Mesenchymal stem cell (in vitro differentiated cells and primary cell): Measurements from ENCODE around the gene LARP1.
"Not testable (repeated sequence)": the region's sequence is repeated elsewhere in the genome, so short reads cannot be mapped to it uniquely, and the experiment has no call there.

ENCODE experiments used
- DNase-seq: peaks from one replicate; pipeline ENCODE4 v3.0.0-alpha.2; 2013
- H2AFZ ChIP-seq: one replicate; pipeline ENCODE4 v1.6.1; 2013; ENCODE audit warnings: low read depth, mild to moderate bottlenecking, control low read depth, inconsistent platforms, low read length, moderate library complexity
- H2AK5ac ChIP-seq: 2 replicates; pipeline ENCODE4 v1.6.1; 2013; ENCODE audit warnings: low read length, moderate library complexity, mild to moderate bottlenecking, inconsistent platforms; ENCODE audit not compliant: severe bottlenecking
- H2BK120ac ChIP-seq: one replicate; pipeline ENCODE4 v1.6.1; 2013; ENCODE audit warnings: low read depth, mild to moderate bottlenecking, inconsistent platforms, low read length, moderate library complexity
- H2BK12ac ChIP-seq, 2 experiments: one replicate each; pipeline ENCODE4 v1.6.1; 2013; ENCODE audit warnings: inconsistent platforms in 2 of 2, low read length in 2 of 2, mild to moderate bottlenecking in 2 of 2, moderate library complexity in 2 of 2, control low read depth in 1 of 2
- H2BK15ac ChIP-seq: one replicate; pipeline ENCODE4 v1.6.1; 2013; ENCODE audit warnings: mild to moderate bottlenecking, low read depth, inconsistent platforms; ENCODE audit not compliant: poor library complexity, severe bottlenecking
- H2BK5ac ChIP-seq: 2 replicates; pipeline ENCODE4 v1.6.1; 2013; ENCODE audit warnings: low read depth, mild to moderate bottlenecking, low read length, control low read depth, inconsistent platforms; ENCODE audit not compliant: poor library complexity, severe bottlenecking
- H3K14ac ChIP-seq, 2 experiments: one replicate each; pipeline ENCODE4 v1.6.1; 2013; ENCODE audit warnings: inconsistent platforms in 2 of 2, low read length in 2 of 2, control low read depth in 1 of 2, mild to moderate bottlenecking in 1 of 2, moderate library complexity in 1 of 2
- H3K18ac ChIP-seq, 2 experiments: one replicate each; pipeline ENCODE4 v1.6.1; 2013; ENCODE audit warnings: inconsistent platforms in 2 of 2, low read length in 2 of 2, control low read depth in 1 of 2, low read depth in 1 of 2, mild to moderate bottlenecking in 1 of 2
- H3K23ac ChIP-seq, 2 experiments: one replicate each; pipeline ENCODE4 v1.6.1; 2013; ENCODE audit warnings: inconsistent platforms in 2 of 2, low read length in 2 of 2, mild to moderate bottlenecking in 2 of 2, moderate library complexity in 2 of 2, control low read depth in 1 of 2
- H3K27ac ChIP-seq: 2 replicates; pipeline ENCODE4 v1.5.1; 2013; ENCODE audit warnings: mild to moderate bottlenecking, moderate library complexity, low read length, control low read depth, inconsistent platforms; ENCODE audit not compliant: poor library complexity, severe bottlenecking
- H3K27me3 ChIP-seq, 2 experiments: 2 replicates each; pipeline versions ENCODE4 v1.6.1 to v1.7.0; 2013; ENCODE audit warnings: low read length in 2 of 2, mild to moderate bottlenecking in 2 of 2, moderate library complexity in 2 of 2, control low read depth in 1 of 2, inconsistent platforms in 1 of 2; ENCODE audit not compliant: control insufficient read depth in 1 of 2, insufficient read depth in 1 of 2
- H3K36me3 ChIP-seq, 2 experiments: 2 replicates each; pipeline versions ENCODE4 v1.6.1 to v1.7.0; 2013; ENCODE audit warnings: low read length in 2 of 2, control low read depth in 1 of 2, inconsistent platforms in 1 of 2, low read depth in 1 of 2, mild to moderate bottlenecking in 1 of 2; ENCODE audit not compliant: insufficient read depth in 2 of 2, control insufficient read depth in 1 of 2
- H3K4ac ChIP-seq, 2 experiments: one replicate each; pipeline ENCODE4 v1.6.1; 2013; ENCODE audit warnings: inconsistent platforms in 2 of 2, low read length in 2 of 2, mild to moderate bottlenecking in 2 of 2, moderate library complexity in 2 of 2, control low read depth in 1 of 2, low read depth in 1 of 2
- H3K4me1 ChIP-seq: 2 replicates; pipeline ENCODE4 v1.6.1; 2013; ENCODE audit warnings: low read depth, low read length, control low read depth; ENCODE audit not compliant: control insufficient read depth, insufficient read depth
- H3K4me2 ChIP-seq: 2 replicates; pipeline ENCODE4 v1.6.1; 2013; ENCODE audit warnings: low read length, mild to moderate bottlenecking, inconsistent platforms; ENCODE audit not compliant: poor library complexity, severe bottlenecking
- H3K4me3 ChIP-seq, 2 experiments: 2 replicates each; pipeline versions ENCODE4 v1.5.1 to v1.7.0; 2013; ENCODE audit warnings: low read length in 2 of 2, mild to moderate bottlenecking in 2 of 2, control low read depth in 1 of 2, low read depth in 1 of 2; ENCODE audit not compliant: insufficient read depth in 1 of 2
- H3K79me1 ChIP-seq: replicated peaks from 2 replicates; pipeline ENCODE4 v1.6.1; 2013; ENCODE audit warnings: mild to moderate bottlenecking, control low read depth, low read length, inconsistent platforms; ENCODE audit not compliant: poor library complexity, severe bottlenecking
- H3K9ac ChIP-seq: 2 replicates; pipeline ENCODE4 v1.7.0; 2013; ENCODE audit warnings: mild to moderate bottlenecking, low read length, moderate library complexity
- H3K9me3 ChIP-seq: 2 replicates; pipeline ENCODE4 v1.7.0; 2013; ENCODE audit warnings: mild to moderate bottlenecking, low read length; ENCODE audit not compliant: control insufficient read depth
- H4K8ac ChIP-seq: one replicate; pipeline ENCODE4 v1.6.1; 2013; ENCODE audit warnings: inconsistent platforms, mild to moderate bottlenecking, low read length, moderate library complexity
- H4K91ac ChIP-seq: one replicate; pipeline ENCODE4 v1.6.1; 2013; ENCODE audit warnings: mild to moderate bottlenecking, low read length, inconsistent platforms
- WGBS: methylation state at CpG from one replicate; pipeline ENCODE4 v1.1.7; 2013; ENCODE audit warnings: mixed read lengths; 5-methylcytosine and 5-hydroxymethylcytosine counted together

Gene LARP1

GRCh38 chr5:154831451-154831850 is 76.3 kb downstream of the LARP1 start:
- Histone ChIP-seq H3K9me3 (no peaks in the 10 kb centered on the region), H3K27me3 (no peaks in the 10 kb centered on the region), H3K27ac (no peak overlapping the region), H4K8ac (no peak overlapping the region), H3K14ac (no peak overlapping the region), H3K4me3 (no peak overlapping the region), H3K4me1 (peaks cover 7% of the 10 kb centered on the region), H2AK5ac (no peak overlapping the region), H2BK120ac (no peak overlapping the region), H3K23ac (no peak overlapping the region), H3K9ac (no peak overlapping the region), H2BK15ac (no peak overlapping the region), H4K91ac (no peak overlapping the region), H3K79me1 (peaks cover 4% of the 10 kb centered on the region), H3K18ac (no peak overlapping the region), H3K4ac (no peak overlapping the region), H2BK5ac (no peak overlapping the region), H3K36me3 (peaks cover 31 to 50% of the 10 kb centered on the region in 2 experiments), H3K4me2 (no peak overlapping the region), H2AFZ (no peak overlapping the region), H2BK12ac (no peak overlapping the region)
- no peak for DNase-seq
- 97% methylated on average over 6 of the region's 7 CpGs for WGBS

DNA sequence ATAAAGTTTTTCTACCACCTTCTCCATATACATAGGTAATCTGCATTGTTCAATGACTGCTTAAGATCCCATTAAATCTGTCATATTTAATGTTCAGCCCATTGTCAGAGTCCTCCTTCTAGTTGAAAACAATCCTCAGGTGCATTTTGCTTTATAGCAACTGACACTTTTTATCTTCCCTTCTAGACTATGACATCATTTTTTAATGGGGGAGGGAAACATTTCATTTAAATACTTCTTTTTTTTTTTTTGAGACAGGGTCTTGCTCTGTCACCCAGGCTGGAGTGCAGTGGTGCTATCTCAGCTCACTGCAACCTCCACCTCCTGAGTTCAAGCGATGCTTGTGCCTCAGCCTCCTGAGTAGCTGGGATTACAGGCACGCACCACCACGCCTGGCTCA is 77.6 kb downstream of the LARP1 start:
- DNase-seq, result not testable (repeated sequence)
- WGBS, result 96% methylated on average over 3 of the region's 3 CpGs

GRCh38 chr5:154834053-154834452 is 78.9 kb downstream of the LARP1 start:
- Histone ChIP-seq H4K8ac (no peak overlapping the region), H3K4me3 (no peak overlapping the region), H3K14ac (no peak overlapping the region), H2AK5ac (no peak overlapping the region), H3K27me3 (no peaks in the 10 kb centered on the region), H3K9me3 (no peaks in the 10 kb centered on the region), H2BK12ac (no peak overlapping the region), H2BK5ac (no peak overlapping the region), H3K18ac (no peak overlapping the region), H3K79me1 (peaks cover 6% of the 10 kb centered on the region), H3K4me2 (no peak overlapping the region), H3K9ac (no peak overlapping the region), H2AFZ (no peak overlapping the region), H2BK120ac (no peak overlapping the region), H3K4ac (no peak overlapping the region), H3K27ac (no peak overlapping the region), H2BK15ac (no peak overlapping the region), H3K4me1 (peaks cover 7% of the 10 kb centered on the region), H4K91ac (no peak overlapping the region), H3K23ac (no peak overlapping the region), H3K36me3 (peaks cover 33 to 61% of the 10 kb centered on the region in 2 experiments)
- WGBS, result no CpG with 5 or more reads among the region's 1 CpG
- no peak for DNase-seq

More for the DNA sequence above, 77.6 kb downstream of the LARP1 start:
- not testable (repeated sequence) for H3K79me1 ChIP-seq, H3K4me2 ChIP-seq, H3K14ac ChIP-seq, H3K9ac ChIP-seq, H3K4ac ChIP-seq, H3K27ac ChIP-seq, H4K8ac ChIP-seq, H2BK15ac ChIP-seq, H3K4me1 ChIP-seq, H3K27me3 ChIP-seq, H3K9me3 ChIP-seq, H3K18ac ChIP-seq, H4K91ac ChIP-seq, H2BK12ac ChIP-seq, H3K23ac ChIP-seq, H3K4me3 ChIP-seq, H2BK120ac ChIP-seq, H2BK5ac ChIP-seq, H2AK5ac ChIP-seq, H2AFZ ChIP-seq
- peaks cover 32 to 61% of the 10 kb centered on the region in 2 experiments for H3K36me3 ChIP-seq

- H3K4me1 ChIP-seq, H3K27me3 ChIP-seq, H3K4ac ChIP-seq, H2BK5ac ChIP-seq, H2AK5ac ChIP-seq, H4K8ac ChIP-seq, H3K79me1 ChIP-seq, H3K14ac ChIP-seq, H3K23ac ChIP-seq, H2BK15ac ChIP-seq, H3K9me3 ChIP-seq, H2BK12ac ChIP-seq, H2BK120ac ChIP-seq, H4K91ac ChIP-seq, H3K27ac ChIP-seq, H2AFZ ChIP-seq, H3K18ac ChIP-seq, H3K4me2 ChIP-seq, H3K9ac ChIP-seq, DNase-seq, H3K4me3 ChIP-seq: not testable (repeated sequence)
- 98% methylated on average over 9 of the region's 9 CpGs for WGBS
- H3K36me3 ChIP-seq, result peaks cover 20 to 49% of the 10 kb centered on the region in 2 experiments
Observed at GRCh38 chr5:154835701-154836052, 80.5 kb downstream of the LARP1 start.
